Measurements from ENCODE around the gene CD82. TPM values are rescaled to one million over a fixed set of nuclear protein-coding genes. Genes with fewer than 3 reads are reported as not detected.
A peak's percentile ranks its signal among the peaks of the same experiment; 100 is the strongest.

CD82 gene
- total and polyA plus RNA-seq, 4 experiments from 2014 or later = 130 to 260 (median 191) TPM

GRCh38 chr11:44627165-44627789, 61.8 kb downstream of the CD82 start:
- no peaks in the 10 kb centered on the region for H3K9me3 Mint-ChIP-seq
- CTCF ChIA-PET (ENCODE audit: partially characterized antibody) = interaction anchor here (1.0 to 1.4 kb wide), 2 partner anchors 10 to 283 kb away, joined by 3 to 6 read pairs; no protein-coding TSS in a partner anchor
- intact Hi-C loops (cut with micrococcal nuclease) = no loop called here
- no peaks in the 10 kb centered on the region for H3K36me3 ChIP-seq (ENCODE audit: insufficient read depth, low read length)
- no peak overlapping the region for H3K4me3 Mint-ChIP-seq
- DNase-seq = no peak
- H3K36me3 Mint-ChIP-seq = no peaks in the 10 kb centered on the region
- H3K9me3 ChIP-seq (ENCODE audit: control insufficient read depth in 1 of 2, low read length in 2 of 2) = no peaks in the 10 kb centered on the region
- H3K27me3 ChIP-seq (ENCODE audit: insufficient read depth, low read length) = no peaks in the 10 kb centered on the region
- H3K4me1 Mint-ChIP-seq = peaks cover 13 to 37% (median 21%) of the 10 kb centered on the region in 4 donors
- POLR2A ChIA-PET (ENCODE audit: partially characterized antibody) = no interaction called here
- H3K4me3 ChIP-seq (ENCODE audit: low read length in 2 of 2) = no peak overlapping the region
- no peak overlapping the region for H3K27ac ChIP-seq (ENCODE audit: low read depth, low read length)
- no peaks in the 10 kb centered on the region for H3K27me3 Mint-ChIP-seq
- peaks cover 15% of the 10 kb centered on the region for H3K4me1 ChIP-seq (ENCODE audit: insufficient read depth, low read length)
- H3K27ac Mint-ChIP-seq = peak overlapping the region in 2 of 7 donors; percentile 18 to 58

- Mint-ChIP-seq H3K4me1 (peaks cover 9 to 29% (median 17%) of the 10 kb centered on the region in 4 donors), H3K9me3 (no peaks in the 10 kb centered on the region), H3K27ac (peak overlapping the region in 3 of 7 donors; percentile 7 to 76 (median 75)), H3K36me3 (no peaks in the 10 kb centered on the region), H3K4me3 (no peak overlapping the region), H3K27me3 (no peaks in the 10 kb centered on the region)
- Histone ChIP-seq H3K27me3 (ENCODE audit: insufficient read depth, low read length) (no peaks in the 10 kb centered on the region), H3K27ac (ENCODE audit: low read depth, low read length) (no peak overlapping the region), H3K9me3 (ENCODE audit: control insufficient read depth in 1 of 2, low read length in 2 of 2) (no peaks in the 10 kb centered on the region), H3K36me3 (ENCODE audit: insufficient read depth, low read length) (no peaks in the 10 kb centered on the region), H3K4me1 (ENCODE audit: insufficient read depth, low read length) (peaks cover 10% of the 10 kb centered on the region), H3K4me3 (ENCODE audit: low read length in 2 of 2) (no peak overlapping the region)
- CTCF ChIA-PET (ENCODE audit: partially characterized antibody) = interaction anchor here (0.8 to 1.7 kb wide), 4 partner anchors 148 to 283 kb away, joined by 3 to 5 read pairs (median 3); no protein-coding TSS in a partner anchor
- no peak for DNase-seq
- intact Hi-C loops (cut with micrococcal nuclease) = no loop called here
- POLR2A ChIA-PET (ENCODE audit: partially characterized antibody) = no interaction called here
Measured at GRCh38 chr11:44627911-44628729, 62.7 kb downstream of the CD82 start.

DNA sequence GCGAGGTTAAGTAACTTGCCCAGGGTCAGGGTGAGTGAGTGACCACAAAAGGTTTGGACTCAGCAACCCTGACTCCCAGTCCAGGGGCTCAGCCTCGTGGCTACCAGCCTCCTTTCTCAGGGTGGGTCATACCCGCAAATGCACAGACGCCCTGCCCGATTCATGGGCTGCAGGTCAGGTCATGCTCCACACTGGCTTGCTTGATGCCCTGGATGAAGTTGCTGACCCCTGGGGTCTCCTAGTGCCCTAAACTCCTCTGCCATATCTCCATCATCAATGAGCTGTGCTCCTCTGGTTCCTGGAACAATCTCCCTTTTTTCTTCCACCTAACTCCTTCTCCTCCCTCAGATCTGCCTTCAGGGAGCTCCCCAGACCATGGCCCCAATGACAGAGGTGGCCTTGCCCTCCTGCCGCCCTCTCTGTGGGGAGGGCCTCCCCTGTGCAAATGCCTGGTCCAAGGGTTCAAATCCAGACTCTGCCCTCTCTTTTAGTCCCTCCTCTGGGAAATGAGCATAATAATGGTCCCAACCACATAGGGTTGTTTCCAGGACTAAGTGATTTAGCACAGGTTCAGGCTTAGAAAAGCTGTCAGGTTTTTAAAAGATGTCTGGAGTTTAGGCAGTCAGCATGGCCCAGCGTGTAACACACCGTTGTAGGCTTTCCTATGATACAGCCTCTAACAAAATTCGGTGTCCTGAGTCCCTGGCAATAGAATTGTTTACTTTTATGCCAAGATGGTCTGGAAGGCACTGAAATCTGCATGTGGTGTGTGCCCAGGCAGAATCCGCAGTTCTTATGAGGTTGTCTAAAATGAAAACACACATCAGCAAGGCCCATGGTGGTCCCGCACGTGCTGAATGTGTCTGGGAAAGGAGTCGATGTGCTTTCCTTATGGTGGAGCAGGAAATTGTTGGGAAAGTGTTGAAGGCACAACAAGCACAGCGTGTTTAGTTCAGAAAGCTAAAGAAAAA, 63.6 kb downstream of the CD82 start:
- Mint-ChIP-seq H3K9me3 (no peaks in the 10 kb centered on the region), H3K36me3 (no peaks in the 10 kb centered on the region), H3K4me1 (peaks cover 4 to 24% (median 16%) of the 10 kb centered on the region in 4 donors), H3K27ac (peak overlapping the region in 2 of 7 donors; percentile 2 to 20), H3K4me3 (no peak overlapping the region), H3K27me3 (peaks cover 2% of the 10 kb centered on the region in 2 donors)
- POLR2A ChIA-PET (ENCODE audit: partially characterized antibody) = interaction anchor here (1.2 kb wide), 1 partner anchor 82 kb away, joined by 3 read pairs; no protein-coding TSS in a partner anchor
- no peak for DNase-seq
- Histone ChIP-seq H3K4me3 (ENCODE audit: low read length in 2 of 2) (no peak overlapping the region), H3K9me3 (ENCODE audit: control insufficient read depth in 1 of 2, low read length in 2 of 2) (no peaks in the 10 kb centered on the region), H3K27me3 (ENCODE audit: insufficient read depth, low read length) (no peaks in the 10 kb centered on the region), H3K4me1 (ENCODE audit: insufficient read depth, low read length) (peaks cover 3% of the 10 kb centered on the region), H3K27ac (ENCODE audit: low read depth, low read length) (no peak overlapping the region), H3K36me3 (ENCODE audit: insufficient read depth, low read length) (no peaks in the 10 kb centered on the region)
- intact Hi-C loops (cut with micrococcal nuclease) = no loop called here
- CTCF ChIA-PET (ENCODE audit: partially characterized antibody) = interaction anchor here (0.6 to 1.9 kb wide), 6 partner anchors 12 to 282 kb away, joined by 3 to 5 read pairs (median 4); no protein-coding TSS in a partner anchor

GRCh38 chr11:44629732-44630345, 64.4 kb downstream of the CD82 start:
- no peak overlapping the region for H3K27ac Mint-ChIP-seq
- intact Hi-C loops (cut with micrococcal nuclease) = loop anchor here (10.0 kb wide), 1 partner anchor 345 kb away; no protein-coding TSS in a partner anchor
- H3K27me3 Mint-ChIP-seq = peaks cover 4% of the 10 kb centered on the region in 2 donors
- Histone ChIP-seq H3K9me3 (ENCODE audit: control insufficient read depth in 1 of 2, low read length in 2 of 2) (no peaks in the 10 kb centered on the region), H3K4me3 (ENCODE audit: low read length in 2 of 2) (no peak overlapping the region), H3K27ac (ENCODE audit: low read depth, low read length) (no peak overlapping the region), H3K36me3 (ENCODE audit: insufficient read depth, low read length) (no peaks in the 10 kb centered on the region), H3K4me1 (ENCODE audit: insufficient read depth, low read length) (peaks cover 3% of the 10 kb centered on the region), H3K27me3 (ENCODE audit: insufficient read depth, low read length) (no peaks in the 10 kb centered on the region)
- no peak overlapping the region for H3K4me3 Mint-ChIP-seq
- no peaks in the 10 kb centered on the region for H3K36me3 Mint-ChIP-seq
- CTCF ChIA-PET (ENCODE audit: partially characterized antibody) = interaction anchor here (1.0 to 4.3 kb wide), 5 partner anchors 13 to 281 kb away, joined by 3 to 42 read pairs (median 4); no protein-coding TSS in a partner anchor
- POLR2A ChIA-PET (ENCODE audit: partially characterized antibody) = interaction anchor here (1.2 kb wide), 1 partner anchor 81 kb away, joined by 3 read pairs; no protein-coding TSS in a partner anchor
- H3K4me1 Mint-ChIP-seq = peaks cover 1 to 16% (median 13%) of the 10 kb centered on the region in 4 donors
- DNase-seq = no peak
- no peaks in the 10 kb centered on the region for H3K9me3 Mint-ChIP-seq

GRCh38 chr11:44630511-44631210, 65.2 kb downstream of the CD82 start:
- Mint-ChIP-seq H3K9me3 (no peaks in the 10 kb centered on the region), H3K27ac (peak overlapping the region in 1 of 7 donors; percentile 16), H3K36me3 (no peaks in the 10 kb centered on the region), H3K4me3 (peak overlapping the region in 1 of 8 donors; percentile 13), H3K4me1 (peaks cover 0 to 13% (median 9%) of the 10 kb centered on the region in 4 donors), H3K27me3 (peaks cover 4% of the 10 kb centered on the region in 2 donors)
- H3K4me3 ChIP-seq (ENCODE audit: low read length in 2 of 2) = no peak overlapping the region
- H3K27me3 ChIP-seq (ENCODE audit: insufficient read depth, low read length) = no peaks in the 10 kb centered on the region
- H3K9me3 ChIP-seq (ENCODE audit: control insufficient read depth in 1 of 2, low read length in 2 of 2) = no peaks in the 10 kb centered on the region
- POLR2A ChIA-PET (ENCODE audit: partially characterized antibody) = no interaction called here
- DNase-seq = no peak
- peaks cover 3% of the 10 kb centered on the region for H3K4me1 ChIP-seq (ENCODE audit: insufficient read depth, low read length)
- intact Hi-C loops (cut with micrococcal nuclease) = loop anchor here (10.0 kb wide), 1 partner anchor 346 kb away; no protein-coding TSS in a partner anchor
- H3K27ac ChIP-seq (ENCODE audit: low read depth, low read length) = no peak overlapping the region
- CTCF ChIA-PET (ENCODE audit: partially characterized antibody) = interaction anchor here (1.1 to 4.3 kb wide), 3 partner anchors 13 to 145 kb away, joined by 3 to 42 read pairs (median 5); no protein-coding TSS in a partner anchor
- H3K36me3 ChIP-seq (ENCODE audit: insufficient read depth, low read length) = no peaks in the 10 kb centered on the region

GRCh38 chr11:44631831-44632230, 66.4 kb downstream of the CD82 start:
- intact Hi-C loops (cut with micrococcal nuclease) = loop anchor here (10.0 kb wide), 1 partner anchor 347 kb away; no protein-coding TSS in a partner anchor
- Histone ChIP-seq H3K27ac (ENCODE audit: low read depth, low read length) (no peak overlapping the region), H3K27me3 (ENCODE audit: insufficient read depth, low read length) (no peaks in the 10 kb centered on the region), H3K36me3 (ENCODE audit: insufficient read depth, low read length) (no peaks in the 10 kb centered on the region), H3K9me3 (ENCODE audit: control insufficient read depth in 1 of 2, low read length in 2 of 2) (no peaks in the 10 kb centered on the region), H3K4me3 (ENCODE audit: low read length in 2 of 2) (no peak overlapping the region), H3K4me1 (ENCODE audit: insufficient read depth, low read length) (peaks cover 3% of the 10 kb centered on the region)
- Mint-ChIP-seq H3K4me1 (peaks cover 0 to 13% (median 7%) of the 10 kb centered on the region in 4 donors), H3K9me3 (no peaks in the 10 kb centered on the region), H3K27ac (no peak overlapping the region), H3K36me3 (no peaks in the 10 kb centered on the region), H3K27me3 (peaks cover 4 to 8% of the 10 kb centered on the region in 2 donors), H3K4me3 (no peak overlapping the region)
- ChIA-PET CTCF (ENCODE audit: partially characterized antibody) (interaction anchor here (0.7 to 4.3 kb wide), 7 partner anchors 10 to 280 kb away, joined by 3 to 42 read pairs (median 4); no protein-coding TSS in a partner anchor), POLR2A (ENCODE audit: partially characterized antibody) (no interaction called here)
- DNase-seq = no peak

Data from CD4-positive, alpha-beta memory T cell (primary cell).